Right kidney (tissue), 1 donor: ENCODE results near the gene MMP11.

Experiments used
- DNase-seq: peaks from one replicate; pipeline ENCODE4 v3.0.0-alpha.2; 2016

MMP11 gene

GRCh38 chr22:23780146-23780748 lies 7.6 kb downstream of the MMP11 start:
- no peak for DNase-seq

- DNase-seq = no peak
Measured at GRCh38 chr22:23781065-23781464, 8.4 kb downstream of the MMP11 start.

- DNase-seq = no peak
Measured at GRCh38 chr22:23781511-23782183, 9.0 kb downstream of the MMP11 start.

- DNase-seq = no peak
Measured at GRCh38 chr22:23782252-23782651, 9.6 kb downstream of the MMP11 start.

- DNase-seq = no peak
Measured at GRCh38 chr22:23782703-23783102, 10.1 kb downstream of the MMP11 start.

- DNase-seq = no peak
Measured at GRCh38 chr22:23783265-23784150, 10.9 kb downstream of the MMP11 start.

- no peak for DNase-seq
Measured at GRCh38 chr22:23784215-23784732, 11.6 kb downstream of the MMP11 start.

GRCh38 chr22:23786261-23786710 lies 13.6 kb downstream of the MMP11 start:
- DNase-seq = no peak

GRCh38 chr22:23786752-23787599 lies 14.3 kb downstream of the MMP11 start, which contains the start of gene SMARCB1:
Gene SMARCB1, plus strand, starts transcription at chr22:23786966. Its CDS starts 204 bp downstream, at chr22:23787170.
- peak; percentile 96 for DNase-seq

- DNase-seq = no peak
Measured at GRCh38 chr22:23787600-23787896, 14.9 kb downstream of the MMP11 start.

GRCh38 chr22:23787910-23788309 lies 15.3 kb downstream of the MMP11 start:
- DNase-seq = no peak

- DNase-seq = no peak
Measured at GRCh38 chr22:23789121-23789520, 16.5 kb downstream of the MMP11 start.

- DNase-seq = no peak
Measured at GRCh38 chr22:23789638-23790037, 17.0 kb downstream of the MMP11 start.

- DNase-seq = no peak
Measured at GRCh38 chr22:23790819-23791737, 18.4 kb downstream of the MMP11 start.

- no peak for DNase-seq
Measured at GRCh38 chr22:23791738-23792645, 19.3 kb downstream of the MMP11 start.

- no peak for DNase-seq
Measured at GRCh38 chr22:23793326-23793725, 20.7 kb downstream of the MMP11 start.

GRCh38 chr22:23796461-23796860 lies 23.8 kb downstream of the MMP11 start:
- DNase-seq = no peak

GRCh38 chr22:23800297-23801237 lies 27.9 kb downstream of the MMP11 start:
- no peak for DNase-seq
